Breast epithelium (tissue), 4 donors: ENCODE data around the gene BAG5. TPM values are rescaled to one million over a fixed set of nuclear protein-coding genes. Genes with fewer than 3 reads are reported as not detected.
"Not testable (repeated sequence)": the region's sequence is repeated elsewhere in the genome, so short reads cannot be mapped to it uniquely, and the experiment has no call there.

ENCODE experiments used
- DNase-seq, 2 donors: peaks; one replicate each; pipeline ENCODE4 v3.0.0-alpha.2; 2019; ENCODE audit warnings: low spot score in 2 of 2
- H3K27ac ChIP-seq, 2 donors: fragments of 200-600 bp; sonication (generic) in 1 of 2; one replicate each; pipeline ENCODE4 v1.5.1; 2016 to 2019; ENCODE audit warnings: mild to moderate bottlenecking in 1 of 2
- H3K27me3 ChIP-seq, 2 donors: fragments of 200-600 bp; sonication (generic) in 1 of 2; one replicate each; pipeline versions ENCODE4 v1.5.1 to v1.6.0; 2017 to 2019; ENCODE audit warnings: control low read depth in 1 of 2, mild to moderate bottlenecking in 1 of 2
- H3K36me3 ChIP-seq: fragments of 200-600 bp; one replicate; pipeline ENCODE4 v1.5.1; 2019
- H3K4me1 ChIP-seq, 2 donors: fragments of 200-600 bp; sonication (generic); one replicate each; pipeline ENCODE4 v1.5.1; 2016 to 2019; ENCODE audit warnings: control low read depth in 1 of 2
- H3K4me3 ChIP-seq, 3 donors: fragments of 200-600 bp; sonication (generic); 1 replicate in 2 of 3; 2 replicates in 1 of 3; pipeline ENCODE4 v1.5.1; 2016 to 2019; ENCODE audit warnings: mild to moderate bottlenecking in 3 of 3, moderate library complexity in 2 of 3
- H3K9me3 ChIP-seq, 2 donors: fragments of 200-600 bp; sonication (generic) in 1 of 2; one replicate each; pipeline ENCODE4 v1.5.1; 2016 to 2019; ENCODE audit warnings: control low read depth in 1 of 2
- CTCF ChIP-seq, 3 donors: fragments of 450-650 bp; IDR thresholded peaks; one replicate each; pipeline ENCODE4 v1.5.1; 2016 to 2017; ENCODE audit warnings: antibody characterized with exemption in 3 of 3, mild to moderate bottlenecking in 3 of 3, moderate library complexity in 3 of 3
- POLR2A ChIP-seq: fragments of 450-650 bp; IDR thresholded peaks from one replicate; pipeline ENCODE4 v1.6.1; 2016; ENCODE audit warnings: antibody characterized with exemption, mild to moderate bottlenecking, moderate library complexity
- POLR2AphosphoS5 ChIP-seq, 3 donors: sonication (generic); formaldehyde crosslinking; IDR thresholded peaks; one replicate each; pipeline ENCODE4 v1.6.1; 2017; ENCODE audit warnings: antibody characterized with exemption in 3 of 3
- intact Hi-C: fragments of 100-400 bp; cut with DNase I; formaldehyde crosslinking; loops from one replicate; pipeline ENCODE4 v1.15.1; 2023; ENCODE audit warnings: low total_unique reads
- total RNA-seq, 3 donors: library from RNA; depleted of rRNA; stranded (reverse); fragments of >200 nt; gene quantifications; one replicate each; pipeline ENCODE4 v1.1.0, GENCODE V29; 2016

The BAG5 gene
- total RNA-seq, 3 donors from 2014 or later, result 29.5 to 45.4 (median 38.5) TPM

- Histone ChIP-seq H3K27ac (no peak overlapping the region), H3K9me3 (no peaks in the 10 kb centered on the region), H3K27me3 (no peaks in the 10 kb centered on the region), H3K4me3 (no peak overlapping the region), H3K36me3 (no peaks in the 10 kb centered on the region), H3K4me1 (peaks cover 3 to 30% of the 10 kb centered on the region in 2 donors)
- no peak for DNase-seq
- TF ChIP-seq POLR2A (no peak), POLR2AphosphoS5 (IDR thresholded peaks at IDR 0.05) (no peak), CTCF (IDR thresholded peaks at IDR 0.05) (no peak)
- intact Hi-C loops, result no loop called here
These were observed 36.1 kb downstream of the BAG5 start for GRCh38 chr14:103526247-103526913.

GRCh38 chr14:103525430-103526246 lies 36.8 kb downstream of the BAG5 start:
- H3K4me1 ChIP-seq, result peaks cover 3 to 28% of the 10 kb centered on the region in 2 donors
- H3K27ac ChIP-seq, DNase-seq, H3K36me3 ChIP-seq, H3K27me3 ChIP-seq, H3K9me3 ChIP-seq, intact Hi-C loops, H3K4me3 ChIP-seq: not testable (repeated sequence)

- no peaks in the 10 kb centered on the region for H3K36me3 ChIP-seq
- no peaks in the 10 kb centered on the region for H3K9me3 ChIP-seq
- intact Hi-C loops, result no loop called here
- DNase-seq, result no peak
- H3K27ac ChIP-seq, result no peak overlapping the region
- peaks cover 0 to 16% of the 10 kb centered on the region in 2 donors for H3K4me1 ChIP-seq
- no peaks in the 10 kb centered on the region for H3K27me3 ChIP-seq
- no peak overlapping the region for H3K4me3 ChIP-seq
- TF ChIP-seq CTCF (IDR thresholded peaks at IDR 0.05) (no peak), POLR2A (no peak), POLR2AphosphoS5 (IDR thresholded peaks at IDR 0.05) (no peak)
These were observed 38.2 kb downstream of the BAG5 start for GRCh38 chr14:103524002-103524935.

GRCh38 chr14:103523575-103523954 lies 38.9 kb downstream of the BAG5 start:
- no peak overlapping the region for H3K4me3 ChIP-seq
- H3K9me3 ChIP-seq, result no peaks in the 10 kb centered on the region
- DNase-seq, result no peak
- intact Hi-C loops, result no loop called here
- no peaks in the 10 kb centered on the region for H3K36me3 ChIP-seq
- H3K27me3 ChIP-seq, result no peaks in the 10 kb centered on the region
- no peak for TF ChIP-seq CTCF (IDR thresholded peaks at IDR 0.05)
- no peak for TF ChIP-seq POLR2AphosphoS5 (IDR thresholded peaks at IDR 0.05)
- TF ChIP-seq POLR2A, result no peak
- no peak overlapping the region for H3K27ac ChIP-seq
- H3K4me1 ChIP-seq, result peaks cover 0 to 16% of the 10 kb centered on the region in 2 donors
